ENCODE results near the gene ZNF682.
"Not testable (repeated sequence)": the region's sequence is repeated elsewhere in the genome, so short reads cannot be mapped to it uniquely, and the experiment has no call there.

The ZNF682 gene

DNA sequence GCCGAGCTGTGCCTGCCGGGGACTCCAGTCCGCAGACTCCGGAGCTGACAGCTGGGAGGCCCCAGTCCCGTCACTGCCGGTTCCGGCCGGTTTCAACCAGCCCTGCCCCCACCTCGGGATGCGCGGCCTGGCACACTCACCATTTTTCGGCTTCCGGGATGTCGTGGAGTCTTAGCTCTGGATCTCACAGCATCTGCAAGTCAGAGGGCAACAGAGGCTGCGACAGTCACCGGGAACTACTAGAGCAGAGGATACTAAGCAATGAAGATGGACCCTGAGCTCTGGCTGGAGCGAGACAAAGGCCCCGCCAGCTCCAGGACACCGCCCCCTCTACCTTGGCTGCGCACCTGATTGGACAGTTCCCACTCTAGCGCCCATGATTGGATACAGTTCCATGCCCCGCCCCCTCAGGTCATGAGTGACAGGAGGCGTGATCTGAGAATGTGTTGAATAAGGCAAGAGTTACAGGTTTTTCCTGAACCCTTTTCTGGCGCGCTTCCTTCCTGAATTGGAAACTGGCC, at the start of gene ZNF682:
Gene ZNF682, minus strand, starts transcription at position 303 of the 521 bp plus-strand sequence. Its CDS starts 160 bp downstream, at position 143.
- DNase-seq, result peak; percentile 96

DNA sequence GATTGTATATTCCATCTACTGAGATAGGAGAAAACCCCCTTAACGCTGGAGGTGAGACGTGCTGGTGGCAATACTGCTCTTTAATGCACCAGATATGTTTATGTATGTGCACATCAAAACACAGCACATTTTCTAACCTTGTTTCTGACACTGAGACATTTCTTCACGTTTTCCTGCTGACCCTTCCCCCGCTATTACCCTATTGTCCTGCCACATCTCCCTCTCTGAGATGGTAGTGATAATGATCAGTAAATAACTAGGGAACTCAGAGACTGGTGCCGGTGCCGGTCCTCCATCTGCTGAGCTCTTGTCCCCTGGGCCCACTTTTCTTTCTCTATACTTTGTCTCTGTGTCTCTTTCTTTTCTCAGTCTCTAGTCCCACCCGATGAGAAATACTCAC, 43.6 kb upstream of the ZNF682 start:
- DNase-seq, result not testable (repeated sequence)

- DNase-seq, result not testable (repeated sequence)
These were observed 43.0 kb upstream of the ZNF682 start for GRCh38 chr19:20082232-20082833.

DNA sequence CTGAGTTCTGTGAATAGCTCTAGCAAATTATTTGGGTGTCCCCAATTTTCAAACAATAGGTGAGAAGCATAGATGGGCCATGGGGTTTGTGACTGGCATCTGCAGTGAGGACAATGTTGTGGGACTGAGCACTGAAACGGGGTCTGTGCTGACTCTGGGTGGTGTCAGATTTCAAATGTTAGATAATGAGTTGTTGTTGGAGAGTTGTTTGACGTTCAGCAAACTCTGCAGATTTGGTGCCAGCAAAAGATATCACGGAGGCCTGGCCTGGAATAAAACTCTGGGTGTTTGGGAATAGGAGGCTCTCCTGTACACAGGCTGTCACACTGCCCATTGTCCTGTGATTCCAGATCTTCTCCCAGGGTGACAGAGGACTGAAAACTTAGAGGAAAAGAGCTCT, 41.4 kb upstream of the ZNF682 start:
- DNase-seq, result no peak

DNA sequence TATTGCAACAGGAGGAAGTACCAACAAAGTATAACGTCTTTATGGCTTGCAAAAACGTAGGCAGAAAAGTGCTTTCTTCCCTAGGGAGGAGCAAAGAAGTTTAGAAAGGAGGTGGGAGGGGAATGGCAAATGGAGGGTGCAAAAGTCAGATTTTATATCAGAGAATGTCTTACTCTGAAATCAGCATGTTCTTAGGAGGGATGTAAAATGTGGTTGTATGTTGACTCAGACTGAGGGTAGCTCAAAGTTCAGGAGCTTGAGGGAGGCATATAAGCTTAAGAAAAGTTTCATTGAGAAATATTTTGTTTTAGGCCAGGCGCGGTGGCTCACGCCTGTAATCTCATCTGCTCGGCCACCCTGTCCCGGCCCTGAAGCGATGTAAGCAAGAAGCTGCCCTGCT, 40.2 kb upstream of the ZNF682 start:
- no peak for DNase-seq

- no peak for DNase-seq
These were observed 39.3 kb upstream of the ZNF682 start for GRCh38 chr19:20078581-20079031.

- peak; percentile 92 for DNase-seq
These were observed 38.6 kb upstream of the ZNF682 start, which contains the start of gene ZNF90 for GRCh38 chr19:20077791-20078463. Gene ZNF90, plus strand, starts transcription at chr19:20078000. Its CDS starts 133 bp downstream, at chr19:20078133.

- DNase-seq, result no peak
These were observed 33.6 kb upstream of the ZNF682 start for GRCh38 chr19:20072936-20073335.

GRCh38 chr19:20070691-20071090, 31.4 kb upstream of the ZNF682 start:
- no peak for DNase-seq

DNA sequence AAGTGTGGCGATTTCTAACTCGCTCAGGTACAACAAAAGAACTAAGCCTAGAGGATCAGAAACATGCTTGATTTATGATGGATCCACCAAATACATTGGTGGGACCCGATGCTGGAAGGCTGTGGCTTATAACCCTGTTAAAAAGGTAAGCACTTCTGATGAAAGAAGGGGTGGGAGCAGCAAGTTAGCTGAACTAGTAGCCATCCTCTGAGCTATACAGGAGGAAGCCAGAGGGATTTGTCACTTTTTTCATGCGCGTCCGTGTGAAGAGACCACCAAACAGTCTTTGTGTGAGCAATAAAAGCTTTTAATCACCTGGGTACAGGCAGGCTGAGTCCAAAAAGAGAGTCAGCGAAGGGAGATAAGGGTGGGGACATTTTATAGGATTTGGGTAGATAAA, 29.3 kb upstream of the ZNF682 start:
- DNase-seq, result not testable (repeated sequence)

- DNase-seq, result no peak
These were observed 28.6 kb upstream of the ZNF682 start for GRCh38 chr19:20067943-20068342.

DNA sequence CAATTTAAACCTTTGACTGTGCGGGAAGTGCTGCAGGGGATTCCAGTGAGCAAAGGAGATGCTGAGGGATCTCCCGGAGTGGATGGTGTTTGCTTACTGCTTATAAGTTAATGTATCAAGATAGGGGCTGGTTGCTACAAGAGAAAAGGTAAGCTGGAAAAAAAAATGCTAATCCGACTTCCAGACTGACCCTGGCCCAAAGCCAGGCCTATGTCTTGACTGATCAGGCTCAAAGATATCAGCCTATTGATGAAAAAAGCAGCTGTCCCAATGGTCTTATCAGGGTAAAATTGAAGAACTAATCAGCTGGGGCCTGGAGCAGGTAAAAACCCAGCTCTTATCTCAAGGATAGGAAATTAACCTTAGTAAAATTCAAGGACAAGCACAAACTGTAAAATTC, 27.6 kb upstream of the ZNF682 start:
- DNase-seq, result no peak

GRCh38 chr19:20060282-20060681, 21.0 kb upstream of the ZNF682 start:
- DNase-seq, result no peak

DNA sequence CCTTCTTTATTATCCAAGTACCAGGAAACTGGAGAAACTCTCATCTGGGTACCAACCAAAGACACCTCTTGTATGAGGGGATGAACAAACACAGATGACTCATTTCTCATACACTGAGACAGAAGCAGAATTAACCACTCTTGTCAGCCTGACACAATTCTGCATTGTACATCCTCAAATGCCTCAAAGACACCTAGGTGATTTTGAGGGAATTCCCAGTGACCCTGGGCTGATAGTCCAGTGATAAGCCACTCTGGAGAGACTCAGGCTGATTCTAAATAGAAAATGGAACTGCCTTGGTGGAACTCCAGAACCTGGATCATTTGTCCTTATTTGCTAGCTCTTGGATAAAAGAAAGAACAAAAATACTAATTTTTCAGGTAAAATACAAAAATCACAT, 19.4 kb upstream of the ZNF682 start:
- not testable (repeated sequence) for DNase-seq

- peak; percentile 75 for DNase-seq
These were observed 12.8 kb upstream of the ZNF682 start for GRCh38 chr19:20051841-20052768.

DNA sequence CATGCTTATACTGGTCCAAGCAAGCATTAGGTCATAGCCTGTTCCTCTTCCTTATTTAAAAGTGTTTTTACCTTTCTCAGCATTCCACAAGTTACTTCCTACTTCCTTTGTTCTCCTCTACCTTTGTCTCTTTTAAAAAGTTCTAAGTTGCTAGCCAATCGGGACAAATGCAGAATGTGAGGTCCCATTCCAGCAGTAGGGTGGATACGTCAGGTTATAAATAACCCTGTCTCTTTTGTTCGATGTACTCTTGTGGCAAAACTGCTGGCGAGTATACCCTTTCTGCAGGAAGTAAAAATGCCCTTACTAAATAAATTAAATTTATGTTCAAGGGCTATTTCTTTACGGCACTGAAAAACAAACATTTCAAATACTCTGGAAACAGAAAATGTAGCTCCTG, 6.4 kb upstream of the ZNF682 start:
- DNase-seq, result not testable (repeated sequence)

DNA sequence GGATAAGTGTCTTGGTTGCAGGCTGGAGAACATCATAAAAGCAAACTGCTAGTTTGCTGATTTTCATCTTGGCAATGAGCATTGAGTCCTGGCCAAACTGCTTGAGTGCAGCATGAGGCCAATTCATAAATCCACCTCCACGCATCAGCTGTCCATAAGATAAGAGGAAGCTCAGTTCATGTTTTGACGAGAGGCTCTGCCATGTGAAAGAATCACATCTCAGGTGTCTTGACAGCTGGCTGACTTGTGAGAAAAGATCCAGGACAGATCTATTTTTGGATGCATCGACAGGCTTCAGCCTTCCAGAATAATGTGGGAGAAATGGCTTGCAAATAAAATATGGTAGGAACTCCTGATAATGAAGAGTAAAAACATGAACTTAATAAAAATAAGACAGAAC, 5.4 kb upstream of the ZNF682 start:
- no peak for DNase-seq

- DNase-seq, result peak; percentile 34
These were observed 725 bp downstream of the ZNF682 start for GRCh38 chr19:20038358-20039202.

- no peak for DNase-seq
These were observed 3.4 kb downstream of the ZNF682 start for GRCh38 chr19:20035935-20036334.

GRCh38 chr19:20028611-20029010, 10.7 kb downstream of the ZNF682 start:
- no peak for DNase-seq

GRCh38 chr19:20005741-20006140, 33.6 kb downstream of the ZNF682 start:
- no peak for DNase-seq

- DNase-seq, result peak; percentile 42
These were observed 41.5 kb downstream of the ZNF682 start for GRCh38 chr19:19997656-19998268.
